Aorta (tissue), 5 donors: ENCODE measurements around the gene ABCA3. TPM values are rescaled to one million over a fixed set of nuclear protein-coding genes. Genes with fewer than 3 reads are reported as not detected.
"Not testable (repeated sequence)": the region's sequence is repeated elsewhere in the genome, so short reads cannot be mapped to it uniquely, and the experiment has no call there.

Source experiments
- ATAC-seq: fragments of 200-7000 bp; cut with Tn5 transposase; one replicate; pipeline ENCODE4 v1.9.1; 2022; ENCODE audit warnings: moderate library complexity; ENCODE audit not compliant: low FRiP score
- DNase-seq, 2 donors: peaks; one replicate each; pipeline ENCODE4 v3.0.0-alpha.2; 2020
- H3K27ac ChIP-seq, 2 donors: one replicate each; pipeline ENCODE4 v1.5.1; 2013; ENCODE audit warnings: low read length in 2 of 2, mild to moderate bottlenecking in 2 of 2, moderate library complexity in 2 of 2, control low read depth in 1 of 2, inconsistent platforms in 1 of 2, low read depth in 1 of 2
- H3K27me3 ChIP-seq, 2 donors: one replicate each; pipeline ENCODE4 v1.6.1; 2013; ENCODE audit warnings: control low read depth in 1 of 2, low read length in 1 of 2, mild to moderate bottlenecking in 1 of 2, moderate library complexity in 1 of 2; ENCODE audit not compliant: insufficient read depth in 2 of 2, control insufficient read depth in 1 of 2
- H3K36me3 ChIP-seq, 2 donors: one replicate each; pipeline ENCODE4 v1.6.1; 2013; ENCODE audit warnings: control low read depth in 1 of 2, low read length in 1 of 2, mild to moderate bottlenecking in 1 of 2; ENCODE audit not compliant: insufficient read depth in 2 of 2, control insufficient read depth in 1 of 2
- H3K4me1 ChIP-seq, 2 donors: one replicate each; pipeline ENCODE4 v1.6.1; 2013; ENCODE audit warnings: low read length in 2 of 2, control low read depth in 1 of 2, mild to moderate bottlenecking in 1 of 2, moderate library complexity in 1 of 2; ENCODE audit not compliant: insufficient read depth in 2 of 2, control insufficient read depth in 1 of 2
- H3K4me3 ChIP-seq, 2 donors: one replicate each; pipeline ENCODE4 v1.5.1; 2013; ENCODE audit warnings: low read length in 2 of 2, control low read depth in 1 of 2, mild to moderate bottlenecking in 1 of 2
- H3K9me3 ChIP-seq: one replicate; pipeline ENCODE4 v1.6.1; 2013; ENCODE audit warnings: mild to moderate bottlenecking, low read length; ENCODE audit not compliant: control insufficient read depth
- WGBS, 2 donors: extraction: QIAGEN DNeasy Blood & Tissue Kit; methylation state at CpG; one replicate each; pipeline ENCODE4 v1.1.7; 2013; 5-methylcytosine and 5-hydroxymethylcytosine counted together
- intact Hi-C, 2 donors: fragments of 100-400 bp; cut with DNase I; formaldehyde crosslinking; loops; one replicate each; pipeline versions ENCODE4 v1.14.2 to v1.15.0; 2022
- polyA plus RNA-seq, 2 donors: library from polyadenylated mRNA; stranded (reverse); fragments of 200-250 nt; gene quantifications; one replicate each; pipeline ENCODE4 v1.2.3, GENCODE V29; 2013
- total RNA-seq, 2 donors: library from RNA; stranded (reverse); fragmentation: NEBNext Ultra II Directional; extraction: Animal tissue kit (Norgen Biotek cat#: 25700); gene quantifications; one replicate each; pipeline ENCODE4 v1.2.1, GENCODE V29; 2021
- donor health status: healthy with polysubstance abuse.
- donor health status: Bipolar disorder and iron deficiency.
- donor health status: DM: no; HTN: no; CAD: no.
- donor health status: DM: no; HTN: no; CAD: no.
- donor health status: DM: yes; HTN: yes; CAD: no.

ABCA3 gene
- total and polyA plus RNA-seq, 4 donors, result 2.6 to 19.3 (median 9.7) TPM

DNA sequence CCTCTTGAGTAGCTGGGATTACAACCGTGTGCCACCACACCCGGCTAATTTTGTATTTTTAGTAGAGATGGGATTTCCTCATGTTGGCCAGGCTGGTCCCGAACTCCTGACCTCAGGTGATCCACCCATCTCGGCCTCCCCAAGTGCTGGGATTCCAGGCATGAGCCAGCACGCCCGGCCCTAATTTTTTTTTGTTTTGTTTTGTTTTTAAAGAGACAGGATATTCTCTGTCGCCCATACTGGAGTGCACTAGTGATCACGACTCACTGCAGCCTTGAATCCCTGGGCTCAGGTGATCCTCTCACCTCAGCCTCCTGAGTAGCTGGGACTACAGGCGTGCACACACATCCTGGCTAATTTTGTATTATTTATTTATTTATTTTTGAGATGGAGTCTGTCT, 100.2 kb downstream of the ABCA3 start:
- H3K9me3 ChIP-seq, ATAC-seq, intact Hi-C loops, H3K4me3 ChIP-seq, H3K27ac ChIP-seq, H3K36me3 ChIP-seq, H3K4me1 ChIP-seq, H3K27me3 ChIP-seq, DNase-seq: not testable (repeated sequence)
- 82 to 86% methylated on average over 9 of the region's 9 CpGs for WGBS, 2 donors

DNA sequence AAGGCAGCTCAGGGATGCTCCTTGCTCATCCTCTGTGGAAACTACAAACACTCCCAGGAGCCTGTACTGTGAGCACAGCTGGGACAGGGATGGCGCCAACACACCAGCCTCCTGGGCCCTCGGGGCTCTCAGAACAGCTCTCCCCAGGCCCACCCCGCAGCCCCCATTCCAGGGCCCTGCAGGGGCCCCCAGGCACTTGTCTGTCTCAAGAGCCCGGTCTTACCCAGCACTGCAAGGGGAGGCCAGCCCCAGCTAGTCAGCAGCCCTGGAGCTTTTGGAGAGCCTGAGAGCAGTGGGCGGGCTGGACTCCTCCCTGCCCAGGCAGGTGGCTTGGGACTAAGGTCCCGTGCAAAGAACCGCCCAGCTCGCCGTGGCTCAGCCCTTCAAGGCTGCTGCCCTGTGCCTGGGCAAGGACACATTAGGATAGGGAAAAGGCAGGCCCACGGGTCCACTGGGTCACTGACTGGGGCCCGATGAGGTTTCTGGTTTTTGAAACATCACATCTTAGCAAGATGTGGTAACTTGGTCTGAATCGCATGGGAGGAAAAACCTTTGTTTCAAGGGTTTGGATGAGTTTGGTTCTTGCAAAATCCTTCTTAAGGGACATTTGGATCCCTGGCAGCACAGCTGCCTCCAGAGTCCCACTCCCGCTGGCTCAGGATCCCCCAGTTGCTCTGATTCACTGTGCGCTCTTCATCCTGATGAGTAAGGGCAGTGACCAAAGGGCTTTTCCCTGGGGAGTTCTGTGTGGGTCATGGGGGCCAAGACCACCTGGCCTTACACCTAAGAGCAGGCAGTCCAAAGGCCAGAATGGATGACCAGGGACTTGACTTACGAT, 101.5 kb downstream of the ABCA3 start:
- no peaks in the 10 kb centered on the region for H3K27me3 ChIP-seq
- H3K9me3 ChIP-seq, result no peaks in the 10 kb centered on the region
- intact Hi-C loops, result no loop called here
- DNase-seq (no peak), ATAC-seq (no peak)
- WGBS, 2 donors, result 83 to 86% methylated on average over 15 of the region's 15 CpGs
- no peaks in the 10 kb centered on the region for H3K4me1 ChIP-seq
- H3K27ac ChIP-seq, result no peak overlapping the region
- H3K36me3 ChIP-seq, result peaks cover 0 to 7% of the 10 kb centered on the region in 2 donors
- no peak overlapping the region for H3K4me3 ChIP-seq

DNA sequence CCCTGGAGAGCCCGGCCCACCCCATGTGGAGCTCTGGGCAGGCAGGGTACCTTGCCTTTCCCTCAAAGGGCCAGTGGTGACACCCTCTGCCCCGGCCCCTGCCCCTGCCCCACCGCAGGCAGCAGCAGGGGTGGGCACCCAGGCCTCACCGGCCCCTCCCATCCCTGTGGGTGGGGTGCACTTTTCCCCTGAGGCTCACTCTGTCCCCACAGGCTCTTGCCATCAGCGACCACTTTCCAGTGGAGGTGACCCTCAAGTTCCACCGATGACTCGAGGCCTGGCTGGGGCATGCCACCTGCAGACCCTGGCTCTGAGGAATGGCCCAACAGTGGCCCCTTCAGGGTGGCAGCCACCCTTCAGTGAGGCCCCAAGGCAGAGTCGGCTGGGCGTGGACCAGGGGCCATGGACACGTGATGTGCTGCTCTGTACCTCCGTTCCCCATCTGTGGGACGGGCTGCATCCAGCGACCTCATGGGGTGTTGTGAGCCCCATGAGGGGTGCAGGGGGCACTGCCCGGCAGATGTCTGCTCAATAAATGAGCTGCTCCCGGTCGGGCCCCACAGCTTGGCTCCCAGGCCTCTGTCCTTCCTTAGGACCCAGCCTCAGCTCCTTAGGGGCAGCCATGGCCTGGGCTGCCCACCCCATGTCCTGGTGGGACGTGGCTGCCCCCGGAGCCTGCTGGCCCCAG, 102.2 kb downstream of the ABCA3 start:
- Histone ChIP-seq H3K36me3 (peaks cover 0 to 8% of the 10 kb centered on the region in 2 donors), H3K4me3 (no peak overlapping the region), H3K4me1 (no peaks in the 10 kb centered on the region), H3K9me3 (no peaks in the 10 kb centered on the region), H3K27ac (no peak overlapping the region), H3K27me3 (no peaks in the 10 kb centered on the region)
- WGBS, 2 donors, result 74 to 79% methylated on average over 18 of the region's 18 CpGs
- ATAC-seq (no peak), DNase-seq (no peak)
- intact Hi-C loops, result no loop called here

DNA sequence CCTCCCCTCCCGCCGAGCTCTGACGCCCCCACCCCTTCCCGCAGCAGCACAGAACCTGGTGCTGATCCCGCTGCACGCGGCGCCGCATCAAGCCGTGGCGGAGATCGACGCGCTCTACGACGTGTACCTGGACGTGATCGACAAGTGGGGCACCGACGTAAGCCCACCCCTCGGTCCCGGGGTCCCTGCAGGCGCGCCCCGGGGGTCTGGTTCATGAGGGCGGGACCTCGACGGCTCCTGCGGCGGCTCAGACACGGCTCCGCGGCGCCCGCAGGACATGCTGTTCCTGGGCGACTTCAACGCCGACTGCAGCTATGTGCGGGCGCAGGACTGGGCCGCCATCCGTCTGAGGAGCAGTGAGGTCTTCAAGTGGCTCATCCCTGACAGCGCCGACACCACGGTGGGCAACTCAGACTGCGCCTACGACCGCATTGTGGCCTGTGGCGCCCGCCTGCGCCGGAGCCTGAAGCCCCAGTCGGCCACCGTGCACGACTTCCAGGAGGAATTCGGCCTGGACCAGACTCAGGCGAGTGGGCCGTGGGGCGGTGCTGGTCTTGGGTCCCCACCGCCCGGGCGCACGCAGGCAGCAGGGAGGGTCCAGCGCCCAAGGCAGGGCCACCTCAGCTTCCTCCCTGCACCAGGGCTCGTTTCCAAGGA, 102.9 kb downstream of the ABCA3 start:
- no peak for ATAC-seq
- no peak overlapping the region for H3K4me3 ChIP-seq
- no peaks in the 10 kb centered on the region for H3K4me1 ChIP-seq
- WGBS, 2 donors, result 36 to 39% methylated on average over 56 to 65 of the region's 65 CpGs
- no peak overlapping the region for H3K27ac ChIP-seq
- H3K27me3 ChIP-seq, result no peaks in the 10 kb centered on the region
- H3K9me3 ChIP-seq, result no peaks in the 10 kb centered on the region
- no peak for DNase-seq
- intact Hi-C loops, result no loop called here
- peaks cover 0 to 7% of the 10 kb centered on the region in 2 donors for H3K36me3 ChIP-seq

DNA sequence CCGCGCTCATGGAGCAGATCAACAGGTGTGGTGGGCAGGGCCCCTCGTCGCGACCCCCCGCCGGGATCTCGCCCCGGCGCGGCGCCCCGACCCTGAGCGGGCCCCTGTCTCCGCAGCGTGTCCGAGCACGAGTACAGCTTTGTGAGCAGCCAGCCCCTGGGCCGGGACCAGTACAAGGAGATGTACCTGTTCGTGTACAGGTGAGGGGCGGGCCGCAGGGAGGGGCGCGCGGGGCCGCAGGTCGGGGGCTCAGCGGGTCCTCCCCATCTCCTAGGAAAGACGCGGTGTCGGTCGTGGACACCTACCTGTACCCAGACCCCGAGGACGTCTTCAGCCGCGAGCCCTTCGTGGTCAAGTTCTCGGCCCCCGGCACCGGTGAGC, 103.4 kb downstream of the ABCA3 start:
- intact Hi-C loops, result no loop called here
- ATAC-seq (no peak), DNase-seq (no peak)
- Histone ChIP-seq H3K4me3 (no peak overlapping the region), H3K9me3 (no peaks in the 10 kb centered on the region), H3K36me3 (peaks cover 0 to 5% of the 10 kb centered on the region in 2 donors), H3K4me1 (no peaks in the 10 kb centered on the region), H3K27me3 (no peaks in the 10 kb centered on the region), H3K27ac (no peak overlapping the region)
- WGBS, 2 donors, result 6 to 8% methylated on average over 40 of the region's 40 CpGs

DNA sequence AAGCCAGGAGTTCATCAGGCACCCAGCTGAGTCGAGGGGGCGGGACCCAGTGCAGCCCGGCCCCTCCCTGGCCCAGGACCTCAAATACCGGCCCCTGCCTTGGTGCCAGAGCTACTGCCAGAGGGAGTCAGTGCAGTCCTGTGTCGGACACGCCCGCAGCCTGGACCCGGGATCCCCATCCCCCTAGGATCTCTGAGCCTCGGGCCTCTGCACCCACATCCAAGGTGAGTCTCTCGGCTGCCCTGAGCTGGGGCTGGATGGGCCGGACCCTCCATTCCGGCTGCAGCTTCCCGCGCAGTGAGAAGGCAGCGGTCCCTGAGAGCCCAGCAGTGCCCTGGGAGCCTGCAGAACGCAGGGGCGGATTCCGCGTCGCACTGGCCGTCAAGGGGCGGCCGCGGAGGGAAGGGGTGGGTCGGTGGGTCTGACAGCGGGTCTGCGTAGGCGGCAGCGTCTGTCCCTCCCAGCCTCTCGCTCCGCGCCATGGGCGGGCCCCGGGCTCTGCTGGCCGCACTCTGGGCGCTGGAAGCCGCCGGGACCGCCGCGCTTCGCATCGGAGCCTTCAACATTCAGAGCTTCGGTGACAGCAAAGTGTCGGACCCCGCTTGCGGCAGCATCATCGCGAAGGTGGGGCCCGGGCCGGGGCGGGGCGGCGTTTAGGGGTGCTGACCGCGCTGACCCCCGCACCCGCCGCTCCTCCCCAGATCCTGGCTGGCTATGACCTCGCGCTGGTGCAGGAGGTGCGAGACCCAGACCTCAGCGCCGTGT, 104.0 kb downstream of the ABCA3 start, which contains the start of gene DNASE1L2:
TSS of gene DNASE1L2 (plus strand) at position 108 of the 765 bp plus-strand sequence. CDS start at position 481, 373 bp downstream.
- DNase-seq (peak in 1 of 2 donors; percentile 65), ATAC-seq (peak; percentile 33)
- no peak within 1 kb of the TSS for H3K27ac ChIP-seq
- peaks cover 0 to 5% of the 10 kb centered on the region in 2 donors for H3K36me3 ChIP-seq
- H3K27me3 ChIP-seq, result no peaks in the 10 kb centered on the region
- no peak within 1 kb of the TSS for H3K4me3 ChIP-seq
- intact Hi-C loops, result no loop called here
- no peaks in the 10 kb centered on the region for H3K9me3 ChIP-seq
- no peaks in the 10 kb centered on the region for H3K4me1 ChIP-seq
- 2 to 3% methylated on average over 54 to 64 of the region's 64 CpGs for WGBS, 2 donors

DNA sequence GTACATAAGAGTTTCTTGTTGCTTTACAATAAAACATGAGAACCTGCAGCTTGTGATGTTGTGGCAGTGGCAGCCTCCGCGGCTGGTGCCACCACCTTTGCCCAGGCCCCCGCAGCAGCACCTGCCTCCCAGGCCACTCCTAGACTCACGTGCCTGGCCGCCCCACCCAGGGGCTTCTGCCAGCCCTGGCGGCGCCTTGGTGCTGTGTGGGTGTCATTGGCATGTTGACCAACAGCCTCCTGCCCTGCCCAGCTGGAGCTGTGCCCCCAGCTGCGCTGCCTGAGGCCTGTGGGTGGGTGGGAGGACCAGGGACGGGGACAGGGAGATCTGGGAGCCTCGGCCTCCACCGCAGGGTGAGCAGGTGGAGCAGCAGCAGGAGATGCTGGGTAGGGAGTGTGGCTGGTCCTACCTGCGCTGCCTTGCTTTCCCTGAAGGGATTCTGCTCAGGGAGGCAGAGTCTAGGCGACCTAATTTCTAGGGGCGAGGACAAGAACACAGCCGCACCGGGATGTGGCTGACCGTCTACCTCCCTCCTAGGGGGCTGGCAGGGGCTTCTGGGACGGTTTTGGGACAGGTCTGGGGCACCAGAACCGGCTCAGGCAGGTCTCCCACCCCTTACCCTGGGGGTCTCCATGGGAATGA, 104.7 kb downstream of the ABCA3 start:
- DNase-seq, result no peak
- intact Hi-C loops, result no loop called here
- no peak for ATAC-seq
- Histone ChIP-seq H3K27me3 (no peaks in the 10 kb centered on the region), H3K4me3 (no peak overlapping the region), H3K36me3 (peaks cover 0 to 5% of the 10 kb centered on the region in 2 donors), H3K9me3 (no peaks in the 10 kb centered on the region), H3K4me1 (no peaks in the 10 kb centered on the region), H3K27ac (no peak overlapping the region)
- WGBS, 2 donors, result 69 to 74% methylated on average over 19 of the region's 19 CpGs

DNA sequence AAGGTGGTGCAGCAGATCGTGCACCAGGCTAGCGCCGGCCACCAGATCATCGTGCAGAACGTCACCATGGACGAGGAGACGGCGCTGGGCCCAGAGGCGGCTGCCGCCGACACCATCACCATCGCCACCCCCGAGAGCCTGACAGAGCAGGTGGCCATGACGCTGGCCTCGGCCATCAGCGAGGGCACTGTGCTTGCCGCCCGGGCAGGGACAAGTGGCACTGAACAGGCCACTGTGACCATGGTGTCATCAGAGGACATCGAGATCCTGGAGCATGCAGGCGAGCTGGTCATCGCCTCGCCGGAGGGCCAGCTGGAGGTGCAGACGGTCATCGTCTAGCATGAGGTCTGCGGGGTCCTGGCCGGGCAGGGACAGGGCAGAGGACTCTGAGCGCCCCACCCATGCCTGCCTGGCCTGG, 105.3 kb downstream of the ABCA3 start:
- WGBS, 2 donors, result 93 to 95% methylated on average over 28 of the region's 28 CpGs
- H3K36me3 ChIP-seq, result peaks cover 0 to 5% of the 10 kb centered on the region in 2 donors
- no peaks in the 10 kb centered on the region for H3K9me3 ChIP-seq
- H3K27me3 ChIP-seq, result no peaks in the 10 kb centered on the region
- ATAC-seq (no peak), DNase-seq (no peak)
- no peaks in the 10 kb centered on the region for H3K4me1 ChIP-seq
- no peak overlapping the region for H3K4me3 ChIP-seq
- H3K27ac ChIP-seq, result no peak overlapping the region
- intact Hi-C loops, result no loop called here
